Colonic mucosa (tissue), 4 donors: ENCODE results near the gene MFAP4. TPM values are rescaled to one million over a fixed set of nuclear protein-coding genes. Genes with fewer than 3 reads are reported as not detected.

Source experiments
- DNase-seq: peaks from one replicate; pipeline ENCODE4 v3.0.0-alpha.2; 2020
- H3K27ac ChIP-seq: fragments of 200-600 bp; one replicate; pipeline ENCODE4 v1.8.0; 2021
- H3K27me3 ChIP-seq: fragments of 200-600 bp; one replicate; pipeline ENCODE4 v1.8.0; 2021
- H3K36me3 ChIP-seq: fragments of 200-600 bp; one replicate; pipeline ENCODE4 v1.8.0; 2021
- H3K4me1 ChIP-seq: fragments of 200-600 bp; one replicate; pipeline ENCODE4 v1.8.0; 2021; ENCODE audit warnings: mild to moderate bottlenecking
- H3K4me3 ChIP-seq: fragments of 200-600 bp; one replicate; pipeline ENCODE4 v1.8.0; 2021
- H3K9ac ChIP-seq, 2 donors: one replicate each; pipeline ENCODE4 v1.7.0; 2013; ENCODE audit warnings: control low read depth in 2 of 2, low read depth in 2 of 2, low read length in 2 of 2
- H3K9me3 ChIP-seq: fragments of 200-600 bp; one replicate; pipeline ENCODE4 v1.8.0; 2021
- intact Hi-C: fragments of 100-400 bp; cut with DNase I; formaldehyde crosslinking; loops from one replicate; pipeline ENCODE4 v1.14.1; 2022
- total RNA-seq, 2 donors: library from RNA; stranded (reverse); fragmentation: NEBNext Ultra II Directional in 1 of 2; extraction: Animal tissue kit (Norgen Biotek cat#: 25700) in 1 of 2; gene quantifications; one replicate each; pipeline ENCODE4 v1.2.1, GENCODE V29; 2021
- TF ChIP-seq, protein P1 (sequence below): fragments of 200-600 bp; IDR thresholded peaks from one replicate; pipeline ENCODE4 v1.8.0; 2022; ENCODE audit warnings: antibody characterized with exemption, mild to moderate bottlenecking
- donor health status: healthy.
- donor health status: DM: no; HTN: no; CAD: no.
- donor health status: DM: no; HTN: no; CAD: no.

The MFAP4 gene
- 10 to 100 TPM; 22.2 to 56.0 TPM for total RNA-seq

DNA sequence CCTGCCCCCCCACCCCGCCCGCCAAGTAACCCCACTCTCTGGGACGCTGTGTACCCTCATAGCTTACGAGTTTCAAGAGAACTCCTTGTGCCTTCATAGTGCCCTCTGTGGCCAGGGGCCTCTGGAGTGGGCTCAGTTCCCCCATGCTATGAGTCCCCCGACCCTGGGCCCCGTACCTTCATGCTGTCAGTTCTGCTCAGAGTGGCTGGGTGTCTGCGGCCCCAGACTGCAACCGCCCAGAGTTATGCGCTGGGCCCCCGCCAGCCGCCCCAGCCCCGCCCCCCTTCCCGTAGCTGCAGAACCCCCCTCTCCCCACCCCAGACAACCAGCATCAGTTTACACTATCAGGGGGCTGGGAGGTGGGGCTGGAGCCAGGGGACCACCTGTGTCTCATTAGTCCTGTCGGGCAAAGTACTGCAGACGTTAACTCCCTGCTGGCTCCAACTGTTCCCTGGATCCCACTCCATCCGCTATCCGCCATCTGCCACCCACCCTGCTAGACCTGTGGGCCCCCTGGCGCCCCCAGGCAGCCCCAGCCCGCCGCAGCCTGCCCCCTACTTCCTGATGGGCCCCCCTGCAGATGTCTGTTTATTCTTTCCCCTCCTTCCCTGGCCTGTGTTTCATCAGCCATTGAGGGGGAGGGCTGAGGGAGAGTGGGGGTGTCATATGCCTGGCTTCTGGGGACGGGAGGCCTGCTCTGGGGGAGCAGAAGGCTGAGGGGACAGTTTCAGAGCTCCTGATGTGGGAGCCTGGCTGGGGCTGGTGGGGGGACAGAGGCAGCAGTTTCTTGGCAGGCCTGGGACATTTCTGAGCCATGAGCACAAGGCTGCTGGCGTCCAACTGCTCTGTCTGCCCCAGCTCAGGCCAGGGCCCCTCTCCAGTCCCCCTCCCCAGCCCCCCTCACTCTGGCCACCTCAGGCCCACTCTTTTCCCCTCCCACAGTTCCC, at the start of gene MFAP4:
TSS of gene MFAP4 (minus strand) at position 217 of the 947 bp plus-strand sequence. CDS start at position 182, 35 bp downstream.
- H3K4me3 ChIP-seq, result peak within 1 kb of the TSS; percentile 9
- intact Hi-C loops, result no loop called here

GRCh38 chr17:19433727-19434340, 46.8 kb upstream of the MFAP4 start:
- Histone ChIP-seq H3K9ac (no peak overlapping the region), H3K27ac (no peak overlapping the region), H3K4me3 (no peak overlapping the region), H3K4me1 (no peaks in the 10 kb centered on the region), H3K36me3 (no peaks in the 10 kb centered on the region), H3K9me3 (no peaks in the 10 kb centered on the region), H3K27me3 (no peaks in the 10 kb centered on the region)
- no peak for DNase-seq
- intact Hi-C loops, result no loop called here
- TF ChIP-seq, protein P1, sequence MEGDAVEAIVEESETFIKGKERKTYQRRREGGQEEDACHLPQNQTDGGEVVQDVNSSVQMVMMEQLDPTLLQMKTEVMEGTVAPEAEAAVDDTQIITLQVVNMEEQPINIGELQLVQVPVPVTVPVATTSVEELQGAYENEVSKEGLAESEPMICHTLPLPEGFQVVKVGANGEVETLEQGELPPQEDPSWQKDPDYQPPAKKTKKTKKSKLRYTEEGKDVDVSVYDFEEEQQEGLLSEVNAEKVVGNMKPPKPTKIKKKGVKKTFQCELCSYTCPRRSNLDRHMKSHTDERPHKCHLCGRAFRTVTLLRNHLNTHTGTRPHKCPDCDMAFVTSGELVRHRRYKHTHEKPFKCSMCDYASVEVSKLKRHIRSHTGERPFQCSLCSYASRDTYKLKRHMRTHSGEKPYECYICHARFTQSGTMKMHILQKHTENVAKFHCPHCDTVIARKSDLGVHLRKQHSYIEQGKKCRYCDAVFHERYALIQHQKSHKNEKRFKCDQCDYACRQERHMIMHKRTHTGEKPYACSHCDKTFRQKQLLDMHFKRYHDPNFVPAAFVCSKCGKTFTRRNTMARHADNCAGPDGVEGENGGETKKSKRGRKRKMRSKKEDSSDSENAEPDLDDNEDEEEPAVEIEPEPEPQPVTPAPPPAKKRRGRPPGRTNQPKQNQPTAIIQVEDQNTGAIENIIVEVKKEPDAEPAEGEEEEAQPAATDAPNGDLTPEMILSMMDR, result no peak

More for the DNA sequence above, at the start of gene MFAP4:
- peak; percentile 53 for DNase-seq
- H3K36me3 ChIP-seq, result peaks cover 9% of the 10 kb centered on the region
- peak within 1 kb of the TSS; percentile 77 for H3K27ac ChIP-seq
- peak within 1 kb of the TSS; percentile 31 to 52 for H3K9ac ChIP-seq
- H3K9me3 ChIP-seq, result no peaks in the 10 kb centered on the region
- no peaks in the 10 kb centered on the region for H3K27me3 ChIP-seq
- H3K4me1 ChIP-seq, result peaks cover 24% of the 10 kb centered on the region
- TF ChIP-seq, protein P1, result no peak

- Histone ChIP-seq H3K27ac (no peak overlapping the region), H3K9ac (no peak overlapping the region), H3K4me3 (no peak overlapping the region), H3K36me3 (no peaks in the 10 kb centered on the region), H3K4me1 (no peaks in the 10 kb centered on the region), H3K9me3 (no peaks in the 10 kb centered on the region), H3K27me3 (no peaks in the 10 kb centered on the region)
- intact Hi-C loops, result no loop called here
- DNase-seq, result no peak
- TF ChIP-seq, protein P1, result no peak
Observed at GRCh38 chr17:19433255-19433654, 46.3 kb upstream of the MFAP4 start.

GRCh38 chr17:19431691-19432090, 44.7 kb upstream of the MFAP4 start:
- H3K4me3 ChIP-seq, result no peak overlapping the region
- DNase-seq, result no peak
- intact Hi-C loops, result no loop called here
- H3K9ac ChIP-seq, result no peak overlapping the region
- no peaks in the 10 kb centered on the region for H3K4me1 ChIP-seq
- H3K27ac ChIP-seq, result no peak overlapping the region
- no peaks in the 10 kb centered on the region for H3K27me3 ChIP-seq
- H3K9me3 ChIP-seq, result no peaks in the 10 kb centered on the region
- TF ChIP-seq, protein P1, result no peak
- no peaks in the 10 kb centered on the region for H3K36me3 ChIP-seq

DNA sequence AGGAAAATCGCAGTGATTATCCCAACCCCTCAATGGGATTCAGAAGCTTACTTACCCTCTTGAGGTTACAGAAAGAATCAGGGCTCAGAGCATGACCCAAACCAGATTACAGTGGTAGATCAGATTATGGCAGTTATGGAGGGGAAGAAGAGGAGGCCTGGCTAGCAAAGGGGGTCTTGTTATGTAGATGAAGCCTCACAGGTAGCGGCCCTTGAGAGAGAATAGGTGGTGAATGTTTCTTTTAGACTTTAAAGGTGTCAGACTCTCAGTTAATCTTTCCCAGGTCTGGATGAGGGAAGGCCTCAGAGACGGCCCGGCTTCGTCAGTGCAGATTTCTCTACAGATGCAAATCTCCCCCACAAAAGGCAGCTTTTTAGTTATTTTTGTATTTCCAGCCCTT, 39.6 kb upstream of the MFAP4 start:
- DNase-seq, result no peak
- Histone ChIP-seq H3K27ac (no peak overlapping the region), H3K9me3 (no peaks in the 10 kb centered on the region), H3K4me3 (no peak overlapping the region), H3K4me1 (no peaks in the 10 kb centered on the region), H3K27me3 (no peaks in the 10 kb centered on the region), H3K36me3 (no peaks in the 10 kb centered on the region), H3K9ac (no peak overlapping the region)
- intact Hi-C loops, result no loop called here
- TF ChIP-seq, protein P1, result no peak
